ENCODE measurements around the gene SMIM10L1. TPM values are rescaled to one million over a fixed set of nuclear protein-coding genes. Genes with fewer than 3 reads are reported as not detected.

Gene SMIM10L1
- total RNA-seq, 6 experiments from 2014 or later, result 5.4 to 9.4 (median 6.3) TPM

- H3K36me3 ChIP-seq, result no peaks in the 10 kb centered on the region
- H3K27me3 ChIP-seq, result no peaks in the 10 kb centered on the region
- WGBS (ENCODE audit: insufficient coverage, low coverage, low lambda C conversion rate, missing lambda C conversion rate), result 100% methylated on average over 2 of the region's 2 CpGs
- TF ChIP-seq CTCF (IDR thresholded peaks at IDR 0.05) (no peak), POLR2A (IDR thresholded peaks at IDR 0.05) (no peak)
- H3K4me3 ChIP-seq, result no peak overlapping the region
- H3K9me3 ChIP-seq, result no peaks in the 10 kb centered on the region
- no peaks in the 10 kb centered on the region for H3K4me1 ChIP-seq
- ATAC-seq (no peak), DNase-seq (no peak)
- intact Hi-C loops (cut with DNase I), result no loop called here
- no peak overlapping the region for H3K27ac ChIP-seq
Observed at GRCh38 chr12:11133816-11134215, 37.2 kb upstream of the SMIM10L1 start.

- ATAC-seq (no peak), DNase-seq (no peak)
- Histone ChIP-seq H3K4me1 (no peaks in the 10 kb centered on the region), H3K27me3 (no peaks in the 10 kb centered on the region), H3K4me3 (no peak within 1 kb of the TSS), H3K36me3 (no peaks in the 10 kb centered on the region), H3K9me3 (no peaks in the 10 kb centered on the region), H3K27ac (no peak within 1 kb of the TSS)
- 67% methylated on average over 3 of the region's 3 CpGs for WGBS (ENCODE audit: insufficient coverage, low coverage, low lambda C conversion rate, missing lambda C conversion rate)
- TF ChIP-seq POLR2A (IDR thresholded peaks at IDR 0.05) (no peak), CTCF (IDR thresholded peaks at IDR 0.05) (no peak)
- intact Hi-C loops (cut with DNase I), result no loop called here
Observed at GRCh38 chr12:11134305-11134704, 36.7 kb upstream of the SMIM10L1 start, which contains the start of gene TAS2R30. TAS2R30 (minus strand) TSS chr12:11134644; CDS start chr12:11134244, 400 bp downstream.

GRCh38 chr12:11136075-11136474 lies 34.9 kb upstream of the SMIM10L1 start:
- DNase-seq (no peak), ATAC-seq (no peak)
- H3K36me3 ChIP-seq, result no peaks in the 10 kb centered on the region
- intact Hi-C loops (cut with DNase I), result no loop called here
- no peaks in the 10 kb centered on the region for H3K27me3 ChIP-seq
- H3K27ac ChIP-seq, result no peak overlapping the region
- H3K9me3 ChIP-seq, result no peaks in the 10 kb centered on the region
- TF ChIP-seq POLR2A (IDR thresholded peaks at IDR 0.05), result no peak
- no peak for TF ChIP-seq CTCF (IDR thresholded peaks at IDR 0.05)
- H3K4me1 ChIP-seq, result no peaks in the 10 kb centered on the region
- H3K4me3 ChIP-seq, result no peak overlapping the region
- 53% methylated on average over 2 of the region's 2 CpGs for WGBS (ENCODE audit: insufficient coverage, low coverage, low lambda C conversion rate, missing lambda C conversion rate)

- intact Hi-C loops (cut with DNase I), result no loop called here
- WGBS (ENCODE audit: insufficient coverage, low coverage, low lambda C conversion rate, missing lambda C conversion rate), result 64% methylated on average over 2 of the region's 2 CpGs
- Histone ChIP-seq H3K27me3 (no peaks in the 10 kb centered on the region), H3K27ac (no peak overlapping the region), H3K36me3 (no peaks in the 10 kb centered on the region), H3K4me1 (no peaks in the 10 kb centered on the region), H3K9me3 (no peaks in the 10 kb centered on the region), H3K4me3 (no peak overlapping the region)
- TF ChIP-seq CTCF (IDR thresholded peaks at IDR 0.05), result no peak
- no peak for TF ChIP-seq POLR2A (IDR thresholded peaks at IDR 0.05)
- DNase-seq, result no peak
- no peak for ATAC-seq
Observed at GRCh38 chr12:11143352-11143751, 27.6 kb upstream of the SMIM10L1 start.

GRCh38 chr12:11144297-11144696 lies 26.7 kb upstream of the SMIM10L1 start:
- 72% methylated on average over 3 of the region's 5 CpGs for WGBS (ENCODE audit: insufficient coverage, low coverage, low lambda C conversion rate, missing lambda C conversion rate)

More at GRCh38 chr12:11144297-11144696, 26.7 kb upstream of the SMIM10L1 start:
- Histone ChIP-seq H3K9me3 (no peaks in the 10 kb centered on the region), H3K27ac (no peak overlapping the region), H3K36me3 (no peaks in the 10 kb centered on the region), H3K4me1 (no peaks in the 10 kb centered on the region), H3K27me3 (no peaks in the 10 kb centered on the region), H3K4me3 (no peak overlapping the region)
- no peak for TF ChIP-seq POLR2A (IDR thresholded peaks at IDR 0.05)
- no peak for DNase-seq
- intact Hi-C loops (cut with DNase I), result no loop called here
- ATAC-seq, result no peak

Measured in right lobe of liver (tissue), 6 donors.